Endothelial cell of umbilical vein (primary cell): ENCODE data around the gene PDE8B. TPM values are rescaled to one million over a fixed set of nuclear protein-coding genes. Genes with fewer than 3 reads are reported as not detected.

Source experiments
- BruUV-seq: library from RNA; stranded (reverse); fragments of 400-500 nt; replicated peaks from 2 replicates; lab custom pipeline; 2021; lab: Mats Ljungman, UMichigan
- CTCF ChIA-PET: fragments of 300-600, 350-600 bp; sonication (Branson Sonifier 250); formaldehyde crosslinking; loops from one replicate; lab custom pipeline; 2021; ENCODE audit warnings: antibody characterized with exemption, inconsistent platforms; lab: Charles Lee
- POLR2A ChIA-PET: fragments of 300-600, 350-600 bp; sonication (Branson Sonifier 250); formaldehyde crosslinking; loops from one replicate; lab custom pipeline; 2021; ENCODE audit warnings: antibody characterized with exemption, inconsistent platforms; lab: Charles Lee
- DNase-seq: peaks from one replicate; pipeline ENCODE4 v3.0.0-alpha.2; 2011; ENCODE audit warnings: low read depth, low spot score
- FAIRE-seq: peaks from 2 replicates; lab custom pipeline; 2011; peaks lifted over from hg19 to GRCh38; lab: Jason Lieb, UNC
- H2AFZ ChIP-seq: 2 replicates; pipeline ENCODE4 v1.6.0; 2012; ENCODE audit warnings: low read depth, low read length, control low read depth, inconsistent platforms
- H3K27ac ChIP-seq: 2 replicates; pipeline ENCODE4 v1.5.1; 2011; ENCODE audit warnings: low read depth, mild to moderate bottlenecking, control low read depth, low read length, moderate library complexity; ENCODE audit not compliant: insufficient read depth
- H3K27me3 ChIP-seq, 2 experiments: 2 replicates each; pipeline versions ENCODE4 v1.6.0 to v1.6.1; 2011; ENCODE audit warnings: low read length in 2 of 2, mixed read lengths in 1 of 2; ENCODE audit not compliant: control insufficient read depth in 2 of 2, insufficient read depth in 2 of 2
- H3K36me3 ChIP-seq, 2 experiments: 2 replicates in 1 of 2; 3 replicates in 1 of 2; pipeline ENCODE4 v1.5.1; 2011; ENCODE audit warnings: low read length in 2 of 2, mild to moderate bottlenecking in 1 of 2, moderate library complexity in 1 of 2; ENCODE audit not compliant: control insufficient read depth in 2 of 2, insufficient read depth in 2 of 2; ENCODE audit errors: extremely low read depth in 1 of 2
- H3K4me1 ChIP-seq: 3 replicates; pipeline ENCODE4 v1.5.1; 2011; ENCODE audit warnings: mild to moderate bottlenecking, low read length; ENCODE audit not compliant: control insufficient read depth, insufficient read depth; ENCODE audit errors: extremely low read depth
- H3K4me2 ChIP-seq: 2 replicates; pipeline ENCODE4 v1.6.1; 2011; ENCODE audit warnings: low read length, control low read depth, mixed read lengths; ENCODE audit not compliant: insufficient read depth
- H3K4me3 ChIP-seq, 3 experiments: fragments of 200-600 bp in 1 of 3; sonication (generic), shearing (Covaris generic) in 1 of 3; replicated peaks in 1 of 3; 2 replicates each; pipeline ENCODE4 v1.5.1; 2011 to 2016; ENCODE audit warnings: control low read depth in 3 of 3, low read length in 3 of 3, mild to moderate bottlenecking in 2 of 3, inconsistent platforms in 1 of 3, low read depth in 1 of 3, moderate library complexity in 1 of 3; ENCODE audit not compliant: insufficient read depth in 1 of 3
- H3K79me2 ChIP-seq: 2 replicates; pipeline ENCODE4 v1.6.0; 2012; ENCODE audit warnings: low read length, inconsistent platforms; ENCODE audit not compliant: control insufficient read depth, insufficient read depth
- H3K9ac ChIP-seq: replicated peaks from 2 replicates; pipeline ENCODE3; 2011; ENCODE audit warnings: low read length, control low read depth; ENCODE audit not compliant: insufficient read depth; ENCODE audit errors: extremely low read depth
- H3K9me1 ChIP-seq: replicated peaks from 3 replicates; pipeline ENCODE4 v1.6.0; 2011; ENCODE audit warnings: mild to moderate bottlenecking, low read length; ENCODE audit not compliant: control insufficient read depth, insufficient read depth; ENCODE audit errors: extremely low read depth
- H3K9me3 ChIP-seq: replicated peaks from 2 replicates; pipeline ENCODE4 v1.5.1; 2012; ENCODE audit warnings: low read length, inconsistent platforms; ENCODE audit not compliant: control insufficient read depth, insufficient read depth
- H4K20me1 ChIP-seq: replicated peaks from 2 replicates; pipeline ENCODE3; 2011; ENCODE audit warnings: mild to moderate bottlenecking, low read length; ENCODE audit not compliant: control insufficient read depth, insufficient read depth; ENCODE audit errors: extremely low read depth
- CTCF ChIP-seq, 2 donors: IDR thresholded peaks; 1 replicate in 1 of 2; 2 replicates in 1 of 2; pipeline ENCODE4 v1.5.1; 2011; ENCODE audit warnings: low read length in 2 of 2, mild to moderate bottlenecking in 2 of 2, moderate library complexity in 2 of 2, control low read depth in 1 of 2, inconsistent platforms in 1 of 2, low read depth in 1 of 2; ENCODE audit not compliant: insufficient read depth in 1 of 2; ENCODE audit errors: extremely low read depth in 1 of 2
- EZH2 ChIP-seq: IDR thresholded peaks from 2 replicates; pipeline ENCODE4 v1.6.1; 2012; ENCODE audit warnings: borderline replicate concordance, low read depth, mild to moderate bottlenecking, moderate library complexity, low read length, inconsistent platforms; ENCODE audit not compliant: severe bottlenecking
- FOS ChIP-seq: IDR thresholded peaks from 2 replicates; pipeline ENCODE4 v1.6.1; 2011; ENCODE audit warnings: mild to moderate bottlenecking, low read length, moderate library complexity, borderline replicate concordance; ENCODE audit not compliant: insufficient read depth
- GATA2 ChIP-seq: IDR thresholded peaks from 2 replicates; pipeline ENCODE4 v1.7.0; 2011; ENCODE audit warnings: low read depth, mild to moderate bottlenecking, moderate library complexity, mixed read lengths, low read length; ENCODE audit not compliant: insufficient read length, insufficient read depth
- JUN ChIP-seq: IDR thresholded peaks from 2 replicates; pipeline ENCODE4 v1.6.1; 2011; ENCODE audit warnings: borderline replicate concordance, low read depth; ENCODE audit not compliant: insufficient read length, insufficient read depth
- MYC ChIP-seq: IDR thresholded peaks from one replicate; pipeline ENCODE4 v1.6.1; 2011; ENCODE audit warnings: mild to moderate bottlenecking, low read depth, low read length
- POLR2A ChIP-seq: IDR thresholded peaks from 2 replicates; pipeline ENCODE4 v1.6.1; 2012; ENCODE audit warnings: low read depth, mild to moderate bottlenecking, control low read depth, low read length
- POLR2AphosphoS5 ChIP-seq: IDR thresholded peaks from 2 replicates; pipeline ENCODE4 v1.6.1; 2012; ENCODE audit warnings: low read depth, mild to moderate bottlenecking, control low read depth, low read length, moderate library complexity; ENCODE audit not compliant: insufficient read depth
- dilution Hi-C: fragments of 300-500 bp; cut with MboI; formaldehyde crosslinking; loops from one replicate; pipeline ENCODE4 v1.15.0; 2019; ENCODE audit warnings: low sequenced_read_pairs; ENCODE audit not compliant: extremely low pct_ligation_motif_present
- intact Hi-C: fragments of 100-400 bp; cut with micrococcal nuclease; formaldehyde crosslinking; loops from one replicate; pipeline ENCODE4 v1.10.0; 2022
- polyA plus RNA-seq, 4 experiments: library from polyadenylated mRNA; depleted of rRNA in 3 of 4; stranded (reverse) in 3 of 4; unstranded in 1 of 4; fragments of >200 nt; gene quantifications; 2 replicates each; pipeline versions ENCODE4 v1.2.1 to v1.2.3, GENCODE V29; 2011 to 2012; ENCODE audit warnings: missing spikeins in 1 of 4
- total RNA-seq: library from RNA; stranded (reverse); gene quantifications from 2 replicates; pipeline ENCODE4 v1.2.3, GENCODE V29; 2021
- TF ChIP-seq, protein P1 (sequence below): IDR thresholded peaks from 2 replicates; pipeline ENCODE4 v1.6.1; 2011; ENCODE audit not compliant: insufficient read depth, insufficient read length

The PDE8B gene
- total and polyA plus RNA-seq, 2 donors (not counting 3 experiments of a cell fraction or from before 2014, with no cell fraction given), result not detected

- no TSS peak for BruUV-seq
Measured at GRCh38 chr5:77258652-77259051, 48.2 kb downstream of the PDE8B start.

More at GRCh38 chr5:77258652-77259051, 48.2 kb downstream of the PDE8B start:
- no peaks in the 10 kb centered on the region for H3K4me1 ChIP-seq
- POLR2A ChIA-PET, result no interaction called here
- no peaks in the 10 kb centered on the region for H3K36me3 ChIP-seq
- no peak overlapping the region for H3K9ac ChIP-seq
- no peak overlapping the region for H2AFZ ChIP-seq
- TF ChIP-seq EZH2 (no peak), MYC (no peak), POLR2AphosphoS5 (no peak), CTCF (IDR thresholded peaks at IDR 0.05; ENCODE audit: extremely low read depth in 1 of 2, insufficient read depth in 1 of 2, low read depth in 1 of 2, low read length in 2 of 2) (no peak), JUN (no peak), POLR2A (no peak), GATA2 (no peak), FOS (no peak)
- TF ChIP-seq, protein P1, sequence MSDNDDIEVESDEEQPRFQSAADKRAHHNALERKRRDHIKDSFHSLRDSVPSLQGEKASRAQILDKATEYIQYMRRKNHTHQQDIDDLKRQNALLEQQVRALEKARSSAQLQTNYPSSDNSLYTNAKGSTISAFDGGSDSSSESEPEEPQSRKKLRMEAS, result no peak
- H3K27ac ChIP-seq, result no peak overlapping the region
- dilution Hi-C loops, result no loop called here
- H3K4me3 ChIP-seq, result no peak overlapping the region
- H3K9me1 ChIP-seq, result no peaks in the 10 kb centered on the region
- H3K79me2 ChIP-seq, result no peaks in the 10 kb centered on the region
- CTCF ChIA-PET, result interaction anchor here (2.5 kb wide), 1 partner anchor 9 kb away, joined by 7 read pairs; no protein-coding TSS in a partner anchor
- DNase-seq (no peak), FAIRE-seq (no peak)
- peaks cover 3% of the 10 kb centered on the region in 2 experiments for H3K27me3 ChIP-seq
- intact Hi-C loops, result no loop called here
- no peaks in the 10 kb centered on the region for H3K9me3 ChIP-seq
- no peak overlapping the region for H3K4me2 ChIP-seq
- H4K20me1 ChIP-seq, result no peaks in the 10 kb centered on the region
